OCI-LY7 (cell line): ENCODE data around the gene RAB5IF.

Experiments used
- CTCF ChIP-seq: fragments of 200-600 bp; sonication (generic); conservative IDR thresholded peaks from 2 replicates; pipeline ENCODE4 v1.5.1; 2014; ENCODE audit warnings: mild to moderate bottlenecking, antibody characterized with exemption, low read length, moderate library complexity, mixed read lengths
- EZH2phosphoT487 ChIP-seq: fragments of 200-600 bp; sonication (generic); IDR thresholded peaks from 2 replicates; pipeline ENCODE4 v1.6.1; 2018; ENCODE audit warnings: low read depth, borderline replicate concordance, mild to moderate bottlenecking, mixed run types, antibody characterized with exemption, low read length, moderate library complexity, mixed read lengths

- TF ChIP-seq CTCF (no peak), EZH2phosphoT487 (no peak)
These were observed 21.5 kb upstream of the RAB5IF start for GRCh38 chr20:36584018-36584481.
